Measurements from ENCODE around the gene SMIM23.

Gene SMIM23

GRCh38 chr5:171830686-171831085 is 45.1 kb downstream of the SMIM23 start:
- Mint-ChIP-seq H3K4me1 (no peaks in the 10 kb centered on the region), H3K36me3 (ENCODE audit: insufficient read depth) (no peaks in the 10 kb centered on the region)
- no peak for DNase-seq (ENCODE audit: low spot score in 2 of 2)

DNA sequence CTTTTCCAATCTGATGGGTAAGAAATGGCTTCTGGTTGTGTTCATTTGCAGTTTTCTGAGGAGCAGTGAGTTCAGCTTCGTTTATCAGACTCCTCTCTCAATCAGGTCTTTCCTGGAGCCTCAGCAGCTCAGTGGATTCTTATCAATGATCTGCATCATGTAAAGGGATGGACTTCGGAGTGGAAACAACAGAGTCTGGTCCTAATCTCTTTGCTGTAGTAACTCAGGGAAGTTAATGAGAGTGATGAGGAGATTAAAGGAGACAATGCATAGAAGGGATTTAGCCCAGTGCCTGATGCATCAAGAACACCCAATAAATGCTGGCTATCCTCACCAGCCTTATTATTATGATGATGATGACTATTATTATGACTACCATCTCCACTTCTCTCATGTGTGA is 47.2 kb downstream of the SMIM23 start:
- Mint-ChIP-seq H3K27ac (ENCODE audit: low read depth) (no peak overlapping the region), H3K4me1 (no peaks in the 10 kb centered on the region), H3K27me3 (no peaks in the 10 kb centered on the region), H3K4me3 (no peak overlapping the region), H3K36me3 (ENCODE audit: insufficient read depth) (no peaks in the 10 kb centered on the region), H3K9me3 (no peaks in the 10 kb centered on the region)
- DNase-seq (ENCODE audit: low spot score in 2 of 2) (no peak), ATAC-seq (replicated peaks; ENCODE audit: extremely low read depth, poor library complexity, severe bottlenecking) (no peak)

More at GRCh38 chr5:171830686-171831085, 45.1 kb downstream of the SMIM23 start:
- H3K9me3 Mint-ChIP-seq = no peaks in the 10 kb centered on the region
- peaks cover 8% of the 10 kb centered on the region for H3K27me3 Mint-ChIP-seq
- H3K4me3 Mint-ChIP-seq = no peak overlapping the region
- ATAC-seq (replicated peaks; ENCODE audit: extremely low read depth, poor library complexity, severe bottlenecking) = no peak
- H3K27ac Mint-ChIP-seq (ENCODE audit: low read depth) = no peak overlapping the region

DNA sequence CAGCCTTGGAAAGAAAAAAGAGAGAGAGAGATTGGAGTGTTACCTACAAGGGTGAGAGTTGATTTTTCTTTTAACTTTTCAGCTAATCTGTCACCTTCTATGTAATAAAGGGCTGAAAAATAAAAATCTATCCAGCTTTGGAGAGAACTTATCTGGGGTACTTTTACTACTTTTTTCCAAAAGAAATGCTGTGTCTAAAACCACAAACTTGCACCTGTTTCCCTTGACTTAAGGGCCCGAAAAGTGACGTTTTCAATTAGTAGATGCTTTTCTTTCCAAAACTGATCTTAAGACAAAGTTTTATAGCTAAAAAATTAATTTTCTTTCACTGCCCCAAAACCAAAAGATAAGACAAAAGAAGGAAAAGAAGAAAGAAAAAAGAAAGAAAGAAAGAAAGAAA is 48.8 kb downstream of the SMIM23 start:
- no peaks in the 10 kb centered on the region for H3K36me3 Mint-ChIP-seq (ENCODE audit: insufficient read depth)
- H3K4me1 Mint-ChIP-seq = no peaks in the 10 kb centered on the region
- H3K27me3 Mint-ChIP-seq = no peaks in the 10 kb centered on the region
- H3K27ac Mint-ChIP-seq (ENCODE audit: low read depth) = no peak overlapping the region
- DNase-seq (ENCODE audit: low spot score in 2 of 2) = no peak
- no peak overlapping the region for H3K4me3 Mint-ChIP-seq
- no peaks in the 10 kb centered on the region for H3K9me3 Mint-ChIP-seq
- no peak for ATAC-seq (replicated peaks; ENCODE audit: extremely low read depth, poor library complexity, severe bottlenecking)

- H3K27me3 Mint-ChIP-seq = no peaks in the 10 kb centered on the region
- no peaks in the 10 kb centered on the region for H3K36me3 Mint-ChIP-seq (ENCODE audit: insufficient read depth)
- no peaks in the 10 kb centered on the region for H3K9me3 Mint-ChIP-seq
- no peak overlapping the region for H3K4me3 Mint-ChIP-seq
- DNase-seq (ENCODE audit: low spot score in 2 of 2) (no peak), ATAC-seq (replicated peaks; ENCODE audit: extremely low read depth, poor library complexity, severe bottlenecking) (no peak)
- no peak overlapping the region for H3K27ac Mint-ChIP-seq (ENCODE audit: low read depth)
- no peaks in the 10 kb centered on the region for H3K4me1 Mint-ChIP-seq
Observed at GRCh38 chr5:171835066-171835465, 49.4 kb downstream of the SMIM23 start.

- ATAC-seq (replicated peaks; ENCODE audit: extremely low read depth, poor library complexity, severe bottlenecking) (no peak), DNase-seq (ENCODE audit: low spot score in 2 of 2) (no peak)
- H3K4me3 Mint-ChIP-seq = no peak overlapping the region
- no peaks in the 10 kb centered on the region for H3K27me3 Mint-ChIP-seq
- H3K36me3 Mint-ChIP-seq (ENCODE audit: insufficient read depth) = no peaks in the 10 kb centered on the region
- no peak overlapping the region for H3K27ac Mint-ChIP-seq (ENCODE audit: low read depth)
- H3K9me3 Mint-ChIP-seq = no peaks in the 10 kb centered on the region
- peaks cover 5% of the 10 kb centered on the region for H3K4me1 Mint-ChIP-seq
Observed at GRCh38 chr5:171837522-171837921, 51.9 kb downstream of the SMIM23 start.

DNA sequence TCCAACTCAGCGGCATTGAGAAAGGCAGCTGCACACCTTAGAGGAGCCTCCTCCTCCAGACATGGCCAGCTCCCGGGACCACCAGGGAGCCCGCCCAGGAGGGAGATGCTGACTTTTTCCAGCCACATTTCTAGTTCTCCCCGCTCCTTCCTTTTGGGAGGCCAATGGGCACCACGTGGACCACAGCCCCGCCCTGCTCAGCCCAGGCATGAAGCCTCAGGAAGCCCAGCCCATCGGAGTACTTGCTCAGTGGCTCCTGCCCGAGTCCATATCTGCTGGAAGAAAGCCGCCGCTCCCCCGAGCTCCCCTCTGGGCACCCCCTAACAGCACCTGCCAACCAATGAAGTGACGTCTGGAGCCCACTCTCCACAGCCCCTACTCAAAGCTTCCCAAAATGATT is 52.4 kb downstream of the SMIM23 start:
- ATAC-seq (replicated peaks; ENCODE audit: extremely low read depth, poor library complexity, severe bottlenecking) = no peak
- H3K27ac Mint-ChIP-seq (ENCODE audit: low read depth) = no peak overlapping the region
- no peak overlapping the region for H3K4me3 Mint-ChIP-seq
- H3K9me3 Mint-ChIP-seq = no peaks in the 10 kb centered on the region
- no peaks in the 10 kb centered on the region for H3K36me3 Mint-ChIP-seq (ENCODE audit: insufficient read depth)
- DNase-seq (ENCODE audit: low spot score in 2 of 2) = no peak
- peaks cover 5% of the 10 kb centered on the region for H3K4me1 Mint-ChIP-seq
- H3K27me3 Mint-ChIP-seq = no peaks in the 10 kb centered on the region

GRCh38 chr5:171839112-171839511 is 53.5 kb downstream of the SMIM23 start:
- ATAC-seq (replicated peaks; ENCODE audit: extremely low read depth, poor library complexity, severe bottlenecking) (no peak), DNase-seq (ENCODE audit: low spot score in 2 of 2) (no peak)
- Mint-ChIP-seq H3K27me3 (no peaks in the 10 kb centered on the region), H3K4me1 (peaks cover 5% of the 10 kb centered on the region), H3K9me3 (no peaks in the 10 kb centered on the region), H3K27ac (ENCODE audit: low read depth) (no peak overlapping the region), H3K4me3 (no peak overlapping the region), H3K36me3 (ENCODE audit: insufficient read depth) (no peaks in the 10 kb centered on the region)

DNA sequence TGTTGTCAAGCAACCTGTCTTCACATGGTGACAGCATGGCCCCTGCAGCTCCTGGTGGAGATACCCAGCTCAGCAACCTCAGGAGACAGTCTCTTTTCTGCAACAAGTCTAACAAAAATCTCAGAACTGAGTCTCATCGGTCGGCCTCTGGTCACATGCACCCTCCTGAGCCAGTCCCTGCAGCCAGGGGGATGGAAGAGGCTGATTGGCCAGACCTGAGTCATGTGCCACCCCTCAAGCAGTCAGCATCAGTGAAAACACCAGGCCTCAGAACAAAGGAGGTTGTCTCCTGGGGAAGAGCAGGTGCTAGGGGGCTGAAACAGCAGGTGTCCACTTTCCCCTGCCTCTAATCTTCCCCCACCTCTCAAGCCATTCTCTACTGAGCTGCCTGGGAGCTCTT is 54.4 kb downstream of the SMIM23 start:
- Mint-ChIP-seq H3K27ac (ENCODE audit: low read depth) (no peak overlapping the region), H3K9me3 (no peaks in the 10 kb centered on the region), H3K4me1 (peaks cover 5% of the 10 kb centered on the region), H3K4me3 (no peak overlapping the region), H3K36me3 (ENCODE audit: insufficient read depth) (no peaks in the 10 kb centered on the region), H3K27me3 (no peaks in the 10 kb centered on the region)
- DNase-seq (ENCODE audit: low spot score in 2 of 2) (no peak), ATAC-seq (replicated peaks; ENCODE audit: extremely low read depth, poor library complexity, severe bottlenecking) (no peak)

Measured in central memory CD8-positive, alpha-beta T cell (primary cell).